Fibroblast of lung (primary cell): ENCODE measurements around the gene SDC1. TPM values are rescaled to one million over a fixed set of nuclear protein-coding genes. Genes with fewer than 3 reads are reported as not detected.
"Not testable (repeated sequence)": the region's sequence is repeated elsewhere in the genome, so short reads cannot be mapped to it uniquely, and the experiment has no call there.

Source experiments
- DNase-seq, 2 donors: peaks; one replicate each; pipeline versions ENCODE4 v3.0.0 to v3.0.0-alpha.2; 2010; ENCODE audit warnings: low read depth in 2 of 2
- H2AFZ ChIP-seq: 2 replicates; pipeline ENCODE4 v1.5.1; 2012; ENCODE audit warnings: low read length, control low read depth, inconsistent platforms
- H3K27ac ChIP-seq: 2 replicates; pipeline ENCODE4 v1.5.1; 2011; ENCODE audit warnings: low read length, control low read depth; ENCODE audit not compliant: insufficient read depth
- H3K27me3 ChIP-seq: 2 replicates; pipeline ENCODE4 v1.5.1; 2011; ENCODE audit warnings: mild to moderate bottlenecking, low read length; ENCODE audit not compliant: control insufficient read depth, insufficient read depth
- H3K36me3 ChIP-seq: 2 replicates; pipeline ENCODE4 v1.5.1; 2011; ENCODE audit warnings: low read length; ENCODE audit not compliant: control insufficient read depth, insufficient read depth
- H3K4me1 ChIP-seq: 2 replicates; pipeline ENCODE4 v1.5.1; 2011; ENCODE audit warnings: low read length; ENCODE audit not compliant: control insufficient read depth, insufficient read depth; ENCODE audit errors: extremely low read depth
- H3K4me2 ChIP-seq: 2 replicates; pipeline ENCODE4 v1.5.1; 2011; ENCODE audit warnings: low read length, control low read depth; ENCODE audit not compliant: insufficient read depth; ENCODE audit errors: extremely low read depth
- H3K4me3 ChIP-seq, 4 experiments: fragments of 200-600 bp in 1 of 4; sonication (generic) in 1 of 4; replicated peaks in 1 of 4; 2 replicates each; pipeline ENCODE4 v1.5.1; 2011 to 2016; ENCODE audit warnings: low read length in 4 of 4, low read depth in 3 of 4, mild to moderate bottlenecking in 3 of 4, control low read depth in 2 of 4, inconsistent platforms in 1 of 4, mixed read lengths in 1 of 4; ENCODE audit not compliant: insufficient read depth in 1 of 4; ENCODE audit errors: control extremely low read depth in 1 of 4
- H3K79me2 ChIP-seq: 2 replicates; pipeline ENCODE4 v1.5.1; 2012; ENCODE audit warnings: mild to moderate bottlenecking, low read length, inconsistent platforms; ENCODE audit not compliant: control insufficient read depth, insufficient read depth
- H3K9ac ChIP-seq: 2 replicates; pipeline ENCODE4 v1.5.1; 2011; ENCODE audit warnings: mild to moderate bottlenecking, low read length, control low read depth; ENCODE audit not compliant: insufficient read depth
- H3K9me3 ChIP-seq: 2 replicates; pipeline ENCODE4 v1.5.1; 2012; ENCODE audit warnings: low read depth, low read length; ENCODE audit not compliant: control insufficient read depth, insufficient read depth
- H4K20me1 ChIP-seq: 2 replicates; pipeline ENCODE4 v1.5.1; 2011; ENCODE audit warnings: low read length; ENCODE audit not compliant: control insufficient read depth, insufficient read depth; ENCODE audit errors: extremely low read depth
- CTCF ChIP-seq, 2 donors: IDR thresholded peaks in 1 of 2; conservative IDR thresholded peaks in 1 of 2; 1 replicate in 1 of 2; 2 replicates in 1 of 2; pipeline ENCODE4 v1.5.1; 2011 to 2012; ENCODE audit warnings: low read length in 2 of 2, control low read depth in 1 of 2, inconsistent platforms in 1 of 2, low read depth in 1 of 2, mild to moderate bottlenecking in 1 of 2
- EZH2 ChIP-seq: IDR thresholded peaks from 2 replicates; pipeline ENCODE4 v1.5.1; 2012; ENCODE audit warnings: low read length, control low read depth, mild to moderate bottlenecking; ENCODE audit errors: missing control alignments
- polyA plus RNA-seq, 2 donors: library from polyadenylated mRNA; depleted of rRNA in 1 of 2; stranded (reverse) in 1 of 2; unstranded in 1 of 2; fragments of >200 nt; gene quantifications; 2 replicates each; pipeline ENCODE4 v1.2.1, GENCODE V29; 2011 to 2012; ENCODE audit warnings: missing spikeins in 1 of 2
- total RNA-seq: library from RNA; depleted of rRNA; stranded (reverse); fragments of >200 nt; gene quantifications from 2 replicates; pipeline ENCODE4 v1.2.1, GENCODE V29; 2014

SDC1 gene
- total and polyA plus RNA-seq, 2 donors (not counting 1 experiment from before 2014, with no cell fraction given), result 14.6 to 56.8 TPM

GRCh38 chr2:20236496-20236895 is 11.6 kb upstream of the SDC1 start:
- TF ChIP-seq EZH2 (no peak), CTCF (conservative IDR thresholded peaks at IDR 0.05 in 1 of 2, IDR thresholded peaks at IDR 0.05 in 1 of 2; ENCODE audit: low read depth in 1 of 2, low read length in 2 of 2) (no peak)
- Histone ChIP-seq H3K79me2 (no peaks in the 10 kb centered on the region), H3K27me3 (peaks cover 3% of the 10 kb centered on the region), H3K27ac (no peak overlapping the region), H3K4me3 (no peak overlapping the region), H3K36me3 (no peaks in the 10 kb centered on the region), H3K4me1 (peaks cover 3% of the 10 kb centered on the region), H2AFZ (no peak overlapping the region), H4K20me1 (no peaks in the 10 kb centered on the region), H3K4me2 (no peak overlapping the region), H3K9ac (no peak overlapping the region), H3K9me3 (no peaks in the 10 kb centered on the region)
- no peak for DNase-seq

- H3K9ac ChIP-seq, result no peak overlapping the region
- H3K27ac ChIP-seq, result no peak overlapping the region
- H3K4me2 ChIP-seq, result no peak overlapping the region
- H3K79me2 ChIP-seq, result no peaks in the 10 kb centered on the region
- peaks cover 3% of the 10 kb centered on the region for H3K4me1 ChIP-seq
- no peaks in the 10 kb centered on the region for H3K9me3 ChIP-seq
- no peak for DNase-seq
- H3K36me3 ChIP-seq, result no peaks in the 10 kb centered on the region
- no peak overlapping the region for H3K4me3 ChIP-seq
- H2AFZ ChIP-seq, result no peak overlapping the region
- peaks cover 3% of the 10 kb centered on the region for H3K27me3 ChIP-seq
- no peak for TF ChIP-seq EZH2
- no peak for TF ChIP-seq CTCF (conservative IDR thresholded peaks at IDR 0.05 in 1 of 2, IDR thresholded peaks at IDR 0.05 in 1 of 2; ENCODE audit: low read depth in 1 of 2, low read length in 2 of 2)
- no peaks in the 10 kb centered on the region for H4K20me1 ChIP-seq
These were observed 10.8 kb upstream of the SDC1 start for GRCh38 chr2:20235655-20236305.

- H3K79me2 ChIP-seq, H3K36me3 ChIP-seq, H3K27ac ChIP-seq, H3K9me3 ChIP-seq, DNase-seq, H3K4me1 ChIP-seq, H3K4me3 ChIP-seq, H4K20me1 ChIP-seq, H3K4me2 ChIP-seq, H3K9ac ChIP-seq, H3K27me3 ChIP-seq, H2AFZ ChIP-seq: not testable (repeated sequence)
These were observed 9.7 kb upstream of the SDC1 start for GRCh38 chr2:20234597-20234996.
